ENCODE results near the gene PITRM1. TPM values are rescaled to one million over a fixed set of nuclear protein-coding genes. Genes with fewer than 3 reads are reported as not detected.
"Not testable (repeated sequence)": the region's sequence is repeated elsewhere in the genome, so short reads cannot be mapped to it uniquely, and the experiment has no call there.

PITRM1 gene
- polyA plus RNA-seq, 1 donor (not counting 4 experiments of a cell fraction or from before 2014, with no cell fraction given), result 47.2 TPM

GRCh38 chr10:3106928-3107425, 65.6 kb downstream of the PITRM1 start:
- no peak for DNase-seq (ENCODE audit: low read depth, low spot score)
- H3K36me3 ChIP-seq (ENCODE audit: control insufficient read depth in 2 of 2, extremely low read depth in 1 of 2, insufficient read depth in 2 of 2, low read length in 2 of 2), result peaks cover 34 to 44% of the 10 kb centered on the region in 2 experiments
- H3K9me1 ChIP-seq (ENCODE audit: control insufficient read depth, extremely low read depth, insufficient read depth, low read length), result no peaks in the 10 kb centered on the region
- no peaks in the 10 kb centered on the region for H3K9me3 ChIP-seq (ENCODE audit: control insufficient read depth, low read depth, low read length)
- peak overlapping the region; percentile 97 for H3K27ac ChIP-seq (ENCODE audit: control insufficient read depth, insufficient read depth, low read length)
- peak overlapping the region; percentile 83 for H3K9ac ChIP-seq (ENCODE audit: control insufficient read depth, extremely low read depth, insufficient read depth, low read length)
- H2AFZ ChIP-seq (ENCODE audit: control insufficient read depth, low read length), result no peak overlapping the region
- H3K27me3 ChIP-seq (ENCODE audit: control insufficient read depth, extremely low read depth, insufficient read depth, low read length), result no peaks in the 10 kb centered on the region
- no peaks in the 10 kb centered on the region for H4K20me1 ChIP-seq (ENCODE audit: control insufficient read depth, extremely low read depth, insufficient read depth, low read length)
- TF ChIP-seq EZH2 (IDR thresholded peaks at IDR 0.05; ENCODE audit: low read length) (no peak), CTCF (optimal IDR thresholded peaks at IDR 0.05 in 1 of 3, IDR thresholded peaks at IDR 0.05 in 1 of 3, conservative IDR thresholded peaks at IDR 0.05 in 1 of 3; ENCODE audit: extremely low read depth in 1 of 3, insufficient read depth in 2 of 3, low read length in 3 of 3) (no peak)
- H3K79me2 ChIP-seq (ENCODE audit: control insufficient read depth, insufficient read depth, low read length), result peaks cover 22% of the 10 kb centered on the region
- peak overlapping the region in 2 of 3 experiments; percentile 36 to 39 for H3K4me3 ChIP-seq (ENCODE audit: control insufficient read depth in 2 of 3, extremely low read depth in 1 of 3, insufficient read depth in 2 of 3, low read depth in 1 of 3, low read length in 3 of 3)
- FAIRE-seq, result no peak
- dilution Hi-C loops (cut with MboI; ENCODE audit: extremely low pct_ligation_motif_present, low sequenced_read_pairs), result no loop called here
- peak overlapping the region; percentile 82 for H3K4me2 ChIP-seq (ENCODE audit: control insufficient read depth, extremely low read depth, insufficient read depth, low read depth, low read length)
- peaks cover 13% of the 10 kb centered on the region for H3K4me1 ChIP-seq (ENCODE audit: control insufficient read depth, extremely low read depth, insufficient read depth, low read length)

- DNase-seq (ENCODE audit: low read depth, low spot score); H3K4me3 ChIP-seq (ENCODE audit: control insufficient read depth in 2 of 3, extremely low read depth in 1 of 3, insufficient read depth in 2 of 3, low read depth in 1 of 3, low read length in 3 of 3); H3K9me3 ChIP-seq (ENCODE audit: control insufficient read depth, low read depth, low read length); H2AFZ ChIP-seq (ENCODE audit: control insufficient read depth, low read length); H3K27me3 ChIP-seq (ENCODE audit: control insufficient read depth, extremely low read depth, insufficient read depth, low read length); H3K27ac ChIP-seq (ENCODE audit: control insufficient read depth, insufficient read depth, low read length); H3K9ac ChIP-seq (ENCODE audit: control insufficient read depth, extremely low read depth, insufficient read depth, low read length); H4K20me1 ChIP-seq (ENCODE audit: control insufficient read depth, extremely low read depth, insufficient read depth, low read length); H3K4me2 ChIP-seq (ENCODE audit: control insufficient read depth, extremely low read depth, insufficient read depth, low read depth, low read length); dilution Hi-C loops (cut with MboI; ENCODE audit: extremely low pct_ligation_motif_present, low sequenced_read_pairs); H3K9me1 ChIP-seq (ENCODE audit: control insufficient read depth, extremely low read depth, insufficient read depth, low read length); FAIRE-seq: not testable (repeated sequence)
- peaks cover 13% of the 10 kb centered on the region for H3K4me1 ChIP-seq (ENCODE audit: control insufficient read depth, extremely low read depth, insufficient read depth, low read length)
- peaks cover 32 to 45% of the 10 kb centered on the region in 2 experiments for H3K36me3 ChIP-seq (ENCODE audit: control insufficient read depth in 2 of 2, extremely low read depth in 1 of 2, insufficient read depth in 2 of 2, low read length in 2 of 2)
- peaks cover 25% of the 10 kb centered on the region for H3K79me2 ChIP-seq (ENCODE audit: control insufficient read depth, insufficient read depth, low read length)
Measured at GRCh38 chr10:3106328-3106727, 66.3 kb downstream of the PITRM1 start.

- no peak for DNase-seq (ENCODE audit: low read depth, low spot score)
- H2AFZ ChIP-seq (ENCODE audit: control insufficient read depth, low read length), result no peak overlapping the region
- no peak for FAIRE-seq
- H3K4me1 ChIP-seq (ENCODE audit: control insufficient read depth, extremely low read depth, insufficient read depth, low read length), result peaks cover 13% of the 10 kb centered on the region
- H3K4me3 ChIP-seq (ENCODE audit: control insufficient read depth in 2 of 3, extremely low read depth in 1 of 3, insufficient read depth in 2 of 3, low read depth in 1 of 3, low read length in 3 of 3), result no peak overlapping the region
- H3K9me3 ChIP-seq (ENCODE audit: control insufficient read depth, low read depth, low read length), result no peaks in the 10 kb centered on the region
- no peaks in the 10 kb centered on the region for H3K27me3 ChIP-seq (ENCODE audit: control insufficient read depth, extremely low read depth, insufficient read depth, low read length)
- H3K9me1 ChIP-seq (ENCODE audit: control insufficient read depth, extremely low read depth, insufficient read depth, low read length), result no peaks in the 10 kb centered on the region
- H4K20me1 ChIP-seq (ENCODE audit: control insufficient read depth, extremely low read depth, insufficient read depth, low read length), result no peaks in the 10 kb centered on the region
- H3K9ac ChIP-seq (ENCODE audit: control insufficient read depth, extremely low read depth, insufficient read depth, low read length), result no peak overlapping the region
- dilution Hi-C loops (cut with MboI; ENCODE audit: extremely low pct_ligation_motif_present, low sequenced_read_pairs), result no loop called here
- peaks cover 27% of the 10 kb centered on the region for H3K79me2 ChIP-seq (ENCODE audit: control insufficient read depth, insufficient read depth, low read length)
- H3K4me2 ChIP-seq (ENCODE audit: control insufficient read depth, extremely low read depth, insufficient read depth, low read depth, low read length), result no peak overlapping the region
- TF ChIP-seq EZH2 (IDR thresholded peaks at IDR 0.05; ENCODE audit: low read length), result no peak
- no peak for TF ChIP-seq CTCF (optimal IDR thresholded peaks at IDR 0.05 in 1 of 3, IDR thresholded peaks at IDR 0.05 in 1 of 3, conservative IDR thresholded peaks at IDR 0.05 in 1 of 3; ENCODE audit: extremely low read depth in 1 of 3, insufficient read depth in 2 of 3, low read length in 3 of 3)
- H3K36me3 ChIP-seq (ENCODE audit: control insufficient read depth in 2 of 2, extremely low read depth in 1 of 2, insufficient read depth in 2 of 2, low read length in 2 of 2), result peaks cover 32 to 44% of the 10 kb centered on the region in 2 experiments
- H3K27ac ChIP-seq (ENCODE audit: control insufficient read depth, insufficient read depth, low read length), result no peak overlapping the region
Measured at GRCh38 chr10:3105905-3106304, 66.7 kb downstream of the PITRM1 start.

Data from keratinocyte (primary cell).